GM23338 (cell line): ENCODE measurements around the gene FBXO39.

ENCODE experiments used
- EZH2phosphoT487 ChIP-seq: fragments of 200-600 bp; sonication (generic); IDR thresholded peaks from one replicate; pipeline ENCODE4 v1.8.1; 2018; ENCODE audit warnings: antibody characterized with exemption; ENCODE audit not compliant: unreplicated experiment
- JUNB ChIP-seq: IDR thresholded peaks from one replicate; pipeline ENCODE4 v1.6.1; 2016; ENCODE audit warnings: antibody characterized with exemption; ENCODE audit not compliant: unreplicated experiment
- TF ChIP-seq, protein P1 (sequence below), 2 experiments: fragments of 200-600 bp in 1 of 2; sonication (generic) in 1 of 2; conservative IDR thresholded peaks; 2 replicates each; pipeline versions ENCODE4 v1.5.1 to v1.6.1; 2016 to 2017; ENCODE audit warnings: antibody characterized with exemption in 2 of 2, low read depth in 2 of 2, mild to moderate bottlenecking in 2 of 2, moderate library complexity in 1 of 2

DNA sequence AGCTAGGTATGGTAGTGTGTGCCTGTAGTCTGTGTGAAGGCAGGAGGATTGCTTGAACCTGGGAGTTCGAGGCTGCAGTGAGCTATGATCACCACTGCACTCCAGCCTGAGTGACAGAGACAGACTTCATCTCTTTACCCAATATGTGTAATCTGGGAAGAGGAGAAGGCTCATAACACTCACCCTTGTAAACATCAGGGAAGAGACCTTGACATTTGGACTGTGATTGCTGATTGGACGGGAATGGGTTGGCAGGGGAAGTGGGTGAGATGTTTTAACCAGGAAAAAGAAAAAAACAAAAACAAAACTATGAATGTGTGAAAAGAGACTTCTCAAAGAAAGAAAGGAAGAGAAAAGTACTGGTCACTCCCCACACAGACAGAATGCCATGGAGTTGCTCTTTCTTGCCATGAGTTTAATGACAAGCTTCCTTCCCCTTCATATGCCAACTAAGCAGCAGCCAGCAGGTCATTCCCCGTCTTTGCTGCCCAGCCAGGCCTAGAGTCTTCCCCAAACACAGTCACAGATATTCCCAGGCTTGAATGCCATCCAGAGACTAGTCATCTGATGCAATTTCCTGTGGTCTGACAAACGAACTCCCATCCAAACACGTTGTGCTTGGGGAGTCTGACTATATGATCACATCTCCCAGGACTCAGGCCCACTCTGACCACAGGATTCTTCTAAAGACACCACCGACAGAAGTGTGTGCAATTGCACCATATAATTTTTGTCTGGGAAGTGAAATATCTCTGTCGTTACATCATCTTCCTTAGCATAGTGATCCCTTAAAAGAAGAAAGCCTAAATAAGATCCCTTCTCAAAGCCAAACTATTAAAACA lies 23.7 kb upstream of the FBXO39 start:
- TF ChIP-seq, protein P1, sequence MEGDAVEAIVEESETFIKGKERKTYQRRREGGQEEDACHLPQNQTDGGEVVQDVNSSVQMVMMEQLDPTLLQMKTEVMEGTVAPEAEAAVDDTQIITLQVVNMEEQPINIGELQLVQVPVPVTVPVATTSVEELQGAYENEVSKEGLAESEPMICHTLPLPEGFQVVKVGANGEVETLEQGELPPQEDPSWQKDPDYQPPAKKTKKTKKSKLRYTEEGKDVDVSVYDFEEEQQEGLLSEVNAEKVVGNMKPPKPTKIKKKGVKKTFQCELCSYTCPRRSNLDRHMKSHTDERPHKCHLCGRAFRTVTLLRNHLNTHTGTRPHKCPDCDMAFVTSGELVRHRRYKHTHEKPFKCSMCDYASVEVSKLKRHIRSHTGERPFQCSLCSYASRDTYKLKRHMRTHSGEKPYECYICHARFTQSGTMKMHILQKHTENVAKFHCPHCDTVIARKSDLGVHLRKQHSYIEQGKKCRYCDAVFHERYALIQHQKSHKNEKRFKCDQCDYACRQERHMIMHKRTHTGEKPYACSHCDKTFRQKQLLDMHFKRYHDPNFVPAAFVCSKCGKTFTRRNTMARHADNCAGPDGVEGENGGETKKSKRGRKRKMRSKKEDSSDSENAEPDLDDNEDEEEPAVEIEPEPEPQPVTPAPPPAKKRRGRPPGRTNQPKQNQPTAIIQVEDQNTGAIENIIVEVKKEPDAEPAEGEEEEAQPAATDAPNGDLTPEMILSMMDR (conservative IDR thresholded peaks at IDR 0.05; ENCODE audit: low read depth in 2 of 2), result no peak
- TF ChIP-seq JUNB (no peak), EZH2phosphoT487 (no peak)
